ENCODE measurements around the gene CORT.

DNA sequence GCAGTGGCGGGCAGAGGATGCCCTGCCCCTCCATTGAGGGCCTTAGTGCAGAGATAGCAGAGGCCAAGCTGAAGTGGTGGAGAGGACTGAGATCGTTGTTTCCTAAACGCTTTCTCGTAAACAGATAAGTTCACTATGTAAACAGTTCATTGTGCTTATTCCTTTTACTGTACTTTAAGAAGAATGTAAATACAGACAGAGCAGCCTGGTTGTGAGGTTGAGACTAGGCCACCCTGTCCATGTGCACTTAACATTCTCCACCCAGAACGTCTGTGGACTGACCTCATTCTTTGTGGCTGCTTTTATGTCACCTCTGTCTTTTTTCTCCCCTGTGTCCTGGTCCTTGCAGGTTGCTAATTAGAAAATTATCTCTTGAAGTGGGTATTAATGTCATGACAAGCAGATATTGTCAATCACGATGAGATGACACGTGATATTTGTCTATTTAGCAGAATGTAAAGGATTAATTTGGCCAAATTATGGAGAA is 11.1 kb upstream of the CORT start:
- TF ChIP-seq, protein P1, sequence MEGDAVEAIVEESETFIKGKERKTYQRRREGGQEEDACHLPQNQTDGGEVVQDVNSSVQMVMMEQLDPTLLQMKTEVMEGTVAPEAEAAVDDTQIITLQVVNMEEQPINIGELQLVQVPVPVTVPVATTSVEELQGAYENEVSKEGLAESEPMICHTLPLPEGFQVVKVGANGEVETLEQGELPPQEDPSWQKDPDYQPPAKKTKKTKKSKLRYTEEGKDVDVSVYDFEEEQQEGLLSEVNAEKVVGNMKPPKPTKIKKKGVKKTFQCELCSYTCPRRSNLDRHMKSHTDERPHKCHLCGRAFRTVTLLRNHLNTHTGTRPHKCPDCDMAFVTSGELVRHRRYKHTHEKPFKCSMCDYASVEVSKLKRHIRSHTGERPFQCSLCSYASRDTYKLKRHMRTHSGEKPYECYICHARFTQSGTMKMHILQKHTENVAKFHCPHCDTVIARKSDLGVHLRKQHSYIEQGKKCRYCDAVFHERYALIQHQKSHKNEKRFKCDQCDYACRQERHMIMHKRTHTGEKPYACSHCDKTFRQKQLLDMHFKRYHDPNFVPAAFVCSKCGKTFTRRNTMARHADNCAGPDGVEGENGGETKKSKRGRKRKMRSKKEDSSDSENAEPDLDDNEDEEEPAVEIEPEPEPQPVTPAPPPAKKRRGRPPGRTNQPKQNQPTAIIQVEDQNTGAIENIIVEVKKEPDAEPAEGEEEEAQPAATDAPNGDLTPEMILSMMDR (IDR thresholded peaks at IDR 0.05): no peak
- no peak for TF ChIP-seq POLR2A (IDR thresholded peaks at IDR 0.05)
